Mammary epithelial cell (primary cell): Measurements from ENCODE around the gene GNG14.

Experiments
- EZH2 ChIP-seq: IDR thresholded peaks from 2 replicates; pipeline ENCODE4 v1.6.1; 2012; ENCODE audit warnings: low read length, inconsistent platforms, borderline replicate concordance
- TF ChIP-seq, protein P1 (sequence below), 2 donors: IDR thresholded peaks in 1 of 2; conservative IDR thresholded peaks in 1 of 2; 2 replicates each; pipeline ENCODE4 v1.5.1; 2011 to 2012; ENCODE audit warnings: inconsistent platforms in 2 of 2, low read length in 2 of 2, mild to moderate bottlenecking in 2 of 2, control low read depth in 1 of 2, low read depth in 1 of 2; ENCODE audit not compliant: insufficient read depth in 1 of 2; ENCODE audit errors: extremely low read depth in 1 of 2

DNA sequence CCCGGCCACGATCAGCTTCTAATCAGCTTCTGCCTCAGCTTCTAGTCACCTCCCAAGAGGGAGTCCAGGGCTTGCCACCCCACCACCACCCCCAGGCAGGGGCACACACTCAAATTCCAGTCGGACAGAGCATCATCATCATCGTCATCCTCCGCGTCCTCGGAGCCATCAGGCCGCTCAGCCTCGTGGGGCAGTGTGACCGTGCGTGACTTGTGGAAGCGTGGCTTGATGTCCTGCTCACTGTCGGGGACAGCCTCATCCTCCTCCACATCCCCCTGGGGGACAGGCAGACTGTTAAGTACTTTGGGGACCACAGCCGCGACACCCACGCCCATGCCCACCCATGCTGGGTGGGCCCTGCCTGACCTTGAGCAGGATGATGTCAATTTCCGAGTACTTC is 23.4 kb downstream of the GNG14 start:
- TF ChIP-seq, protein P1, sequence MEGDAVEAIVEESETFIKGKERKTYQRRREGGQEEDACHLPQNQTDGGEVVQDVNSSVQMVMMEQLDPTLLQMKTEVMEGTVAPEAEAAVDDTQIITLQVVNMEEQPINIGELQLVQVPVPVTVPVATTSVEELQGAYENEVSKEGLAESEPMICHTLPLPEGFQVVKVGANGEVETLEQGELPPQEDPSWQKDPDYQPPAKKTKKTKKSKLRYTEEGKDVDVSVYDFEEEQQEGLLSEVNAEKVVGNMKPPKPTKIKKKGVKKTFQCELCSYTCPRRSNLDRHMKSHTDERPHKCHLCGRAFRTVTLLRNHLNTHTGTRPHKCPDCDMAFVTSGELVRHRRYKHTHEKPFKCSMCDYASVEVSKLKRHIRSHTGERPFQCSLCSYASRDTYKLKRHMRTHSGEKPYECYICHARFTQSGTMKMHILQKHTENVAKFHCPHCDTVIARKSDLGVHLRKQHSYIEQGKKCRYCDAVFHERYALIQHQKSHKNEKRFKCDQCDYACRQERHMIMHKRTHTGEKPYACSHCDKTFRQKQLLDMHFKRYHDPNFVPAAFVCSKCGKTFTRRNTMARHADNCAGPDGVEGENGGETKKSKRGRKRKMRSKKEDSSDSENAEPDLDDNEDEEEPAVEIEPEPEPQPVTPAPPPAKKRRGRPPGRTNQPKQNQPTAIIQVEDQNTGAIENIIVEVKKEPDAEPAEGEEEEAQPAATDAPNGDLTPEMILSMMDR (conservative IDR thresholded peaks at IDR 0.05 in 1 of 2, IDR thresholded peaks at IDR 0.05 in 1 of 2; ENCODE audit: extremely low read depth in 1 of 2, insufficient read depth in 1 of 2, low read depth in 1 of 2, low read length in 2 of 2), result no peak
- no peak for TF ChIP-seq EZH2
